ENCODE results near the gene OTX2.

Gene OTX2

GRCh38 chr14:56811593-56812363 is 1.5 kb upstream of the OTX2 start:
- no peak for DNase-seq

DNA sequence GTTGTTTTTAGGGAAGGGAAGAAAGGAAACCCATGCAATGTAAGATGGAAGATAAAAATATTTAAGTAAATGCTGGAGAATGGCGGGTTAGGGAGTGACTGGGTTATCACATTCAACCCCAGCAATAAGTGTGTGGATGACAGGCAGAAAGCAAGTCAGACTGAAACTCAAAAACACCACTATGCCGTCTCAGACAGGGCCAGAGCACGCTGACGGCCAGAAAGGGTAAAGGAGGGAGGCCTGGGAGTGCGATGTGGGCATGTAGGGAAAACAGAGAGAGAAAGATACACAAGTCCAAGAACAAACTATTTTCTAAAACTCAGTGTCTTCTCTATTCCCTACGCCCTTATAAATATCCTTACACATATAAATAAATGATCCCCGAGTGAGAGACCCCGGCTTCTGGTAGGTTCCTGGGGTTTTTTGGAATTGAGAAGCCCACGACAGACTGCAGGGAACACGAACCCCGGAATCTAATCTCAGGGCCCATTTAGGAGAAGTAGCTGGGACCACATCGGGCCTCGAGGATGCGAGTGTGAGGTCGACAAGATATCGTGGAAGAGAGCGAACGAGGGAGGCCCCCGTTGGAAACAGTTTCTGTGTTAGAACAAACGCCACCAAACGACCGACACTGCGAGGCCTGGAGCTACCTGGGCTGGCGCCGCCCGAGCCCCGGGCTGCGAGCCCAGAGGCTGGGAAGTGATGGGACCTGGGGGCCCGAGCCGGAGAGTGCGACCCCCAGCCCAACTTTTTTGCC is 735 bp upstream of the OTX2 start:
- DNase-seq: no peak

DNA sequence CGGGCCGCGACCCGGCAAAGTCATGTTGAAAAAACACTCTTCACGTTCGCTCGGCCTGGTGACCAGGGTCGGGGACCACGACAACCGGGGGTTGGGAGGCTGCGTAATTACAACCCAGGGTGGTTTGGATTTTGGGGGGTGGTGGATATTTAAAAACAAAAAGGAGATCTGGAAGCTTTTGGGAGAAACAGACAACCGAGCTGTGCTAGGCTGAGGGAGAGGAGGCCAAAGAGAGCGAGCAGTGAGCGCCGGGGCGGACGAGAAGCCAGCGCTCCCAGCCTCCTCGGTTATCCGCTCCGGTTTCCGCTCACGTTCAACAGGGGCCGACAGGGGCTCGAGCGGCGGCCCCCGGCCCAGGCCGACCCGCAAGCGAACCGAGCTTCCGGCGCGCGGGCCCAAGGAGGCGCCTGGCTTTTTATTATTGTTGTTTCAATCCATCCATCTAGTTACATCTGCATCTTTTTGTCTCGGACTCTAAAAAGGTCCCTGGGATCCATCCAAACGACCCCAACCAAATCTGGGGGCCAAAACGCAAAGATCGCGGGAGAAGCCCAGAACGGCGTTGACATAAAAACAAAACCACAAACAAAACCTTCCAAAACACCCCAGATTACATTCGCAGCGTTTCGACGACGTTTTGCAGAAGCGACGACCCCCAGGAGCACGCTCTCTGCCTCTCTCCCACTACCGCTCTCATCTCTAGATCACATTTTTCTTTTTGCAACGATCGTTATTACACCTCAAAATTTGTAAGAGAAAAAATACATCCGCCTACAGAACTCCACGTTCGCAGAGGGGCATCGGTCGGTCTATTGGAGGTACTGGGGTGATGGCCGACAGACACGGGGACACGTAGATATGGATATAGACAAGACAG is 771 bp downstream of the OTX2 start:
- no peak for DNase-seq

DNA sequence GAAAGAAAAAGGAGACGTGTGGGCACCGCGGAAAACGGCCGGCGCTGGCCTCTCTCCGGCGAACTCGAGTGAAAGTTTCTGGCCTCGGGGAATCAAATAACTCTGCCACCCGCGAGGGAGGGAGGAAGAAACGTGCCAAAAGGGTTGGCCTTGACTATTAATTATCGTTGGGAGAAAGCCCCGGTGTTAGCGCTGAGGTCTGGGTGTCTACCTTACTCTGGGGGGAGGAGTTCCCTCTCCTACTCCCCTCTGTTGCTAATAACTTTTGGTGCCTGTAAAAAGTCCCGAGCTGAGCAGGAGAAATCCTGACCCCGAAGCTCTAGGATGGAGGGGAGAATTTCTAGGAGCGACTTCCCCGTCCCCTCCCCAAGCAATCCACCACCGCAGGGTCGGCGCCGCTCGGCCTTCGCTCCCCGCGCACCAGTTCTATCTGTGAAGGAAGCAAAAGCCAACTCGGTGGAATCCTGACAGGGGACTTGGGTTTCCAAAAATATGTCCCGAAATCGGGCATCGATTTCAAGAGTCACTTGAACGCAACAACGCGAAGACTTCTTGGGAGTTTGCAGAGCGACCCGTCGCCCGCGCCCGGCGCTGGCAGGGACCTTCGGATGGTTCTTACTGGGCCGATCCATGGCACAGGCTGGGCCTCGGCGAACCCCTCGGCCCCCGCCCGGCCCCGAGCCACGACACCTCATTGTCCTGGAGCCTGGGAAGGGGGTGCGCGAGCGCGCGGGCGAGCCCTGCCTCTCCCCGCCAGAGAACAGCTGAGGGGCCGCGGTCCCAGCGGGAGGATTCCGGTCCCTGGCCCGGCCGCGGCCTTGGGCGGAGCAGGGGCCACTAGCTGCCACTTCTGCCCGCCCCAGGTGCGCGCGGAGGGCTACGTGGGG is 1.7 kb downstream of the OTX2 start:
- DNase-seq: no peak

- DNase-seq: no peak
Measured at GRCh38 chr14:56808110-56808382, 2.2 kb downstream of the OTX2 start.

DNA sequence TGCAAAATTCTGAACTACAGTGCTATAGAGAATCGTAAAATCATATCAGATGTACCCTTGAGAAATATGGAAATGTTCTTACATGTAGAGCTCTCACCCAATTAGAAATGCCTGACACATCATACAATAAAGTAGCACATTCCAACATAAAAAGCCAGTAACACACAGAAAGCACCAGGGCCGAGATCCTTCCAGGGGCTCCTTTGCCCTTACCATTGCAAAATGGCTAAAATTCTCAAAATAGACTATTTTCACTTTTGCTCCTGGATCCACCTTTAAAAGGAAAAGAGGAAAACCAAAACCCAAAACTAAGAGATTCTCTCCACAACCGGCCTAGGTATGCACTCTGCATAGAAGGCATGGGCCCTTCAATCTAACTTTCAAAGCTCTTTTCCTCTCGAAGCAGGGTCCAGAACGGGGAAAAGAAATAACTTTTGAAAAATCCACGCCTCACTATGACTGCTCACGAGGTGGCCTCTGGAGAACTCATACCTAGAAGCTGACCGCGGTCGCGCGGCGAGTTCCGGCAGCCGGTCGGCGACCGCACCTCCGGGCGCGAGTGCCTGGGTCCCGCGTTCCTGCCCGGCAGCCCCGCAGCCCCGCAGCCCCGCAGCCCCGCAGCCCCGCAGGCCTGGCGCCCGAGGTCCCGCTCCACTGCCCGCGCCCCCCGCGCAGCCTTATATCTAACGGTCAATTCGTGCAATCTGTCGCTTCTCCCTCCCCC is 2.7 kb downstream of the OTX2 start:
- no peak for DNase-seq

DNA sequence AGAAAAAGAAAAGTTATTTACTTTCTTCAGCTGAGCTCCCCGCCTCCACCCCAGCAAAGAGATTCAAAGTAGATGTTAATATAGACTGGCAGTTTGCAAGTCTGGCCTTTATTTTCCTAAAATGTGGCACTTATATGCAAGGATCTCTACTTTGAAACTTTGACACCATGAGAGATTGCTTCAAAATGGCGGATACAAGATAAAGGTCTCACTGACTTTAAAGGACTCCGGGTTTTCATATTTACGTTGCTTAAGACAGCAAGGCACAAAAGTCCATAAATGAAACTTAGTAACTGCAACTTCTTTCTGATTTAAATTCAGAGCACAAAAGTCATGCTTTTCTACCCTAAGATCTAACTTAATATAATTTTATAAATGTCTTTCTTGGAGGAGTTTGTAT is 3.5 kb downstream of the OTX2 start:
- no peak for DNase-seq

- DNase-seq: no peak
Measured at GRCh38 chr14:56805992-56806727, 4.1 kb downstream of the OTX2 start.

GRCh38 chr14:56805201-56805991 is 4.9 kb downstream of the OTX2 start:
- no peak for DNase-seq

DNA sequence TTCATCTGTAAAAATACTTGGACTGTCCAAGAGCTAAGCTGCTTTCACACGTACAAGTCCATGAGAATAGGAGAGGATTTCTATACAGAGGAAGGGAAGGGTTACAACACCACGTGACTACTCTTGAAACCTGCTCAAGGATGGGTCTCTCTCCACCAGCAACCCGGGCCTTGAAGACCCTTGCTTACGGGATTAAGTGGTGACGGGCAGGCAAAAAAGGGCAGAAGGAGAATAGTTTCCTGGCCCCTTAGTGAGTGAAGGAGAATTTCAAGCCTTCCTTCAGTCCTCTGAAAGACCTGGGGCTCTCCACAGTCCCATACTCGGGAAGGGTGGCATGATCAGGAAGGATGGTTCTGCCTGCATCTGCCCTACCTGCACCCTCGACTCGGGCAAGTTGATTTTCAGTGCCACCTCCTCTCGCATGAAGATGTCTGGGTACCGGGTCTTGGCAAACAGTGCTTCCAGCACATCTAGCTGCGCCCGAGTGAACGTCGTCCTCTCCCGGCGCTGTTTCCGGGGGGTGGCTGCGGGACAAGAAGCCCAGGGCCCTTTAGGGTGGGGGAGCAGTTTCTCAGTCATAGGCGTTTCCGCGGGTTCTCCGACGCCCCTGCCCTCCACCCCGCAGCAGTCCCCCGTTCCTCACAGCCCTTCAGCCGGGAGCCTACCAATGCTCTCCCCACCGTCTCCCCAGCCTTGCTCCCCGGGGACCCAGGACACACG is 6.3 kb downstream of the OTX2 start:
- no peak for DNase-seq

- DNase-seq: no peak
Measured at GRCh38 chr14:56801920-56802319, 8.4 kb downstream of the OTX2 start.

DNA sequence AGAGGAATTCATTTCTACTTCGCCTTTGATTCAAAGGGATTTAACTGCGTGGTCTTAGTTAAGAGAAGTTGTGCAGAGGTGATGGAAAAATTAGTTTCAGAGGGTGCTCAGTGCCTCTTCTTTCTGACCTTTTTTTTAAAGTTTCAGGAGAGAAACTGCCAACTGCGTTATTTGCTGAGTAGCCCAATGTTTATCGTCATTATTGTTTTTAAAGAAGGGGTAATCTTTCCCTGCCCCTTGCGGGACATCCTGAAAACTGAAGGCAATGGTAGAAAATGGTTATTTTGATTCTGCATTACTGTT is 11.0 kb downstream of the OTX2 start:
- no peak for DNase-seq

GRCh38 chr14:56798447-56799342 is 11.6 kb downstream of the OTX2 start:
- DNase-seq: no peak

DNA sequence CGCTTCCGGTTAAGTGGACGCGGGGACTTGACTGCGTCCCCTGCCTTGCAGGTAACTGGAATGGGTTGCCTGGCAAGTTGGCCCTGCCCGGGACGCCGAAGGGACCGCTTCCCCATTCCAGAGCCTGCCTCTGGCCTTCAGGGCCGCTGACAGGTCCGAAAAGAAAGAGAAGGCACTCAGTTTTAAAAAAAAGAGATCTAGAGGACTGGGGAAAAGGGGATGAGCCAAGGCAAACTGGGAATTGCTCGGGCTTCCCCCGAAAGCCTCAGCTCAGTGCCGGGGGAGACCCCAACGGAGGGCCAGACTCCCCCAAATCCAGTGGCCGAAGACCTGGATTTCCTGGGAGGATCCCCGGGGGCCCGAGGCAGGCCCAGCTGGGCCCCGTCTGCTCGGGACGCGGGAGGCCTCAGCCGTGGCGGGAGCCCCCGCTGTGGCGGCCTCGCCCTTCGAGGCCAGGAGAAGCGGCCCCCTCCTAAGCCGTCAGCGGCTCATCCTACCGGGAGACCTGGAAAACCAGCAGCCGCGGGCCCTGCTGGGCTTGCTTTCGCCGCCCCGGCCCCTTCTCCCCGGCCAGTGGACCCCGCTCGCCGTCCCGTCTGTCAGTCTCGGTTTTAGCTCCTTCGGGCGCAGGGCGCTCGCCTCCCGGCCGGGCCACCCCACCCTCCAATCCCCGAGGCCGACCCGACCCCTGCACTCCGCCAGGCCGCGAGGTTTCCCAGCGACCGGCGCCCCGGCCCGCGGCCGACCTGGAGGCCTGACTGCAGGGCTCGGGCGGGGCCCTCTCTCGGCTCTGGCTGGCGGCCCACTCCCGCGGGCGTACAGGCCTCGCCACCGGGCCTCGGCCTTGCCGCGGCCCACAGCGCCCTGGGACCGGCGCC is 12.5 kb downstream of the OTX2 start:
- no peak for DNase-seq

- no peak for DNase-seq
Measured at GRCh38 chr14:56797003-56797568, 13.2 kb downstream of the OTX2 start.

GRCh38 chr14:56796259-56796658 is 14.0 kb downstream of the OTX2 start:
- DNase-seq: no peak

DNA sequence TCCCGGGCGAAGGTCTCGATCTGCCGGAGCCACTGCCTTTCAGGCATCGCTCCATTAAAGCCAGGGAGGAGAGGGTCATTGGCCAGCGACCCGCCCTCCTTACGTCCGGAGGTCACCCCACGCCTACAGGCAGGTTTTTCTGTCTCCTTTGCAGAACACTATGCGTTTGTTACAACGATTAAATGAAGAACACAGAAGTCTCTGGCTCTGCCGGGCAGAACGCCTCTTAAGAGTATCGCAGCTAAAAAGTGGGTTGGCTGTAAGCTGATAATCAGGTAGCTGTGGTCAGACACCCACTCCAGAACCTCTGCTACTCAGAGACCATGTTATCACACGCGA is 15.0 kb downstream of the OTX2 start:
- no peak for DNase-seq
